H1 (cell line): ENCODE results near the gene NECTIN2. TPM values are rescaled to one million over a fixed set of nuclear protein-coding genes. Genes with fewer than 3 reads are reported as not detected.

Experiments
- CTCF ChIA-PET: fragments of 300-600 bp; sonication (Branson Sonifier 250); formaldehyde crosslinking; loops from one replicate; lab custom pipeline; 2021; ENCODE audit not compliant: partially characterized antibody; lab: Charles Lee
- POLR2A ChIA-PET: fragments of 300-600 bp; sonication (Branson Sonifier 250); formaldehyde crosslinking; loops from one replicate; lab custom pipeline; 2021; ENCODE audit warnings: inconsistent platforms; ENCODE audit not compliant: partially characterized antibody; lab: Charles Lee
- DNase-seq, 2 experiments: peaks; one replicate each; pipeline versions ENCODE4 v3.0.0 to v3.0.0-alpha.2; 2010 to 2022; ENCODE audit warnings: low spot score in 2 of 2, low read depth in 1 of 2, mixed read lengths in 1 of 2
- FAIRE-seq: peaks from 2 replicates; lab custom pipeline; 2011; peaks lifted over from hg19 to GRCh38; lab: Jason Lieb, UNC
- H2AFZ ChIP-seq: 2 replicates; pipeline ENCODE4 v1.8.1; 2012; ENCODE audit warnings: low read length, inconsistent platforms
- H2AK5ac ChIP-seq: 2 replicates; pipeline ENCODE4 v1.6.1; 2013; ENCODE audit warnings: low read depth, low read length
- H2BK120ac ChIP-seq: replicated peaks from 2 replicates; pipeline ENCODE3; 2013; ENCODE audit warnings: low read depth, low read length, inconsistent platforms
- H2BK12ac ChIP-seq: 2 replicates; pipeline ENCODE4 v1.6.1; 2013; ENCODE audit warnings: low read depth, low read length
- H2BK15ac ChIP-seq: 2 replicates; pipeline ENCODE4 v1.6.1; 2013; ENCODE audit warnings: low read length
- H2BK20ac ChIP-seq: 2 replicates; pipeline ENCODE4 v1.6.1; 2013; ENCODE audit warnings: low read length
- H2BK5ac ChIP-seq: 2 replicates; pipeline ENCODE4 v1.6.1; 2013; ENCODE audit warnings: low read depth, low read length
- H3K14ac ChIP-seq: 2 replicates; pipeline ENCODE4 v1.6.1; 2013; ENCODE audit warnings: inconsistent platforms; ENCODE audit not compliant: insufficient read length
- H3K18ac ChIP-seq: 2 replicates; pipeline ENCODE4 v1.6.1; 2013; ENCODE audit warnings: low read length; ENCODE audit errors: extremely low read depth
- H3K23ac ChIP-seq: 2 replicates; pipeline ENCODE4 v1.6.1; 2013; ENCODE audit warnings: inconsistent platforms; ENCODE audit not compliant: insufficient read length
- H3K23me2 ChIP-seq: 2 replicates; pipeline ENCODE4 v1.6.1; 2013; ENCODE audit warnings: low read depth, low read length
- H3K27ac ChIP-seq: 2 replicates; pipeline ENCODE4 v1.6.1; 2011; ENCODE audit warnings: low read depth, low read length, inconsistent platforms
- H3K27me3 ChIP-seq, 4 experiments: replicated peaks in 1 of 4; 1 replicate in 1 of 4; 2 replicates in 3 of 4; pipeline versions ENCODE4 v1.6.1 to v1.8.1; 2011 to 2013; ENCODE audit warnings: low read length in 3 of 4, mild to moderate bottlenecking in 3 of 4, inconsistent platforms in 2 of 4, mixed read lengths in 2 of 4, moderate library complexity in 1 of 4; ENCODE audit not compliant: control insufficient read depth in 3 of 4, insufficient read depth in 3 of 4; ENCODE audit errors: extremely low read depth in 1 of 4
- H3K36me3 ChIP-seq, 4 experiments: 2 replicates each; pipeline versions ENCODE4 v1.6.1 to v1.8.1; 2011 to 2013; ENCODE audit warnings: mild to moderate bottlenecking in 4 of 4, low read length in 3 of 4, moderate library complexity in 2 of 4, control low read depth in 1 of 4, inconsistent platforms in 1 of 4; ENCODE audit not compliant: insufficient read depth in 4 of 4, control insufficient read depth in 2 of 4
- H3K4ac ChIP-seq: replicated peaks from 2 replicates; pipeline ENCODE3; 2013; ENCODE audit warnings: low read length, low read depth, mixed read lengths, inconsistent platforms; ENCODE audit not compliant: insufficient read length
- H3K4me1 ChIP-seq, 4 experiments: replicated peaks in 1 of 4; 1 replicate in 1 of 4; 2 replicates in 3 of 4; pipeline versions ENCODE4 v1.6.1 to v1.8.1; 2011 to 2013; ENCODE audit warnings: low read length in 3 of 4, inconsistent platforms in 2 of 4, mixed read lengths in 1 of 4; ENCODE audit not compliant: insufficient read depth in 4 of 4, control insufficient read depth in 3 of 4
- H3K4me2 ChIP-seq, 2 experiments: 2 replicates each; pipeline versions ENCODE4 v1.6.1 to v1.8.1; 2011 to 2013; ENCODE audit warnings: low read depth in 2 of 2, low read length in 2 of 2, control low read depth in 1 of 2, inconsistent platforms in 1 of 2, mild to moderate bottlenecking in 1 of 2; ENCODE audit not compliant: insufficient read depth in 1 of 2
- H3K4me3 ChIP-seq, 4 experiments: fragments of 200-600, 300-600 bp in 1 of 4; sonication (generic), shearing (Covaris generic), sonication (Bioruptor Twin) in 1 of 4; 2 replicates each; pipeline versions ENCODE4 v1.5.1 to v1.8.1; 2011 to 2016; ENCODE audit warnings: low read length in 4 of 4, low read depth in 3 of 4, control low read depth in 2 of 4, inconsistent platforms in 2 of 4, mild to moderate bottlenecking in 2 of 4, mixed read lengths in 1 of 4, moderate library complexity in 1 of 4; ENCODE audit not compliant: insufficient read depth in 2 of 4; ENCODE audit errors: extremely low read depth in 1 of 4
- H3K56ac ChIP-seq: replicated peaks from 2 replicates; pipeline ENCODE3; 2013; ENCODE audit warnings: low read depth, mild to moderate bottlenecking, mixed read lengths, low read length, inconsistent platforms; ENCODE audit not compliant: insufficient read length
- H3K79me1 ChIP-seq: 2 replicates; pipeline ENCODE4 v1.6.1; 2013; ENCODE audit warnings: low read depth, low read length, control low read depth
- H3K79me2 ChIP-seq, 2 experiments: 2 replicates each; pipeline versions ENCODE4 v1.6.1 to v1.8.1; 2012 to 2013; ENCODE audit warnings: low read length in 2 of 2, mild to moderate bottlenecking in 2 of 2, inconsistent platforms in 1 of 2; ENCODE audit not compliant: insufficient read depth in 2 of 2, control insufficient read depth in 1 of 2
- H3K9ac ChIP-seq, 4 experiments: replicated peaks in 1 of 4; 1 replicate in 1 of 4; 2 replicates in 3 of 4; pipeline versions ENCODE4 v1.6.1 to v1.8.1; 2011 to 2013; ENCODE audit warnings: low read depth in 3 of 4, low read length in 3 of 4, control low read depth in 2 of 4, mild to moderate bottlenecking in 2 of 4, moderate library complexity in 2 of 4, inconsistent platforms in 1 of 4; ENCODE audit errors: extremely low read depth in 1 of 4
- H3K9me3 ChIP-seq, 2 experiments: 2 replicates each; pipeline versions ENCODE4 v1.6.1 to v1.8.1; 2012 to 2013; ENCODE audit warnings: mild to moderate bottlenecking in 2 of 2, moderate library complexity in 2 of 2, control low read depth in 1 of 2, inconsistent platforms in 1 of 2, low read depth in 1 of 2, low read length in 1 of 2, mixed read lengths in 1 of 2; ENCODE audit not compliant: insufficient read depth in 2 of 2
- H4K20me1 ChIP-seq, 2 experiments: replicated peaks in 1 of 2; 2 replicates each; pipeline versions ENCODE3 to v1.8.1; 2011 to 2013; ENCODE audit warnings: inconsistent platforms in 2 of 2, low read length in 2 of 2, mild to moderate bottlenecking in 1 of 2; ENCODE audit not compliant: insufficient read depth in 2 of 2, control insufficient read depth in 1 of 2
- H4K5ac ChIP-seq: 2 replicates; pipeline ENCODE4 v1.6.1; 2013; ENCODE audit warnings: low read length, low read depth, mixed read lengths, inconsistent platforms; ENCODE audit not compliant: insufficient read length
- H4K8ac ChIP-seq: 2 replicates; pipeline ENCODE4 v1.8.0; 2013; ENCODE audit warnings: mild to moderate bottlenecking, moderate library complexity, low read length, inconsistent platforms; ENCODE audit not compliant: insufficient read depth; ENCODE audit errors: extremely low read depth
- H4K91ac ChIP-seq: replicated peaks from 2 replicates; pipeline ENCODE3; 2013; ENCODE audit warnings: low read length, mixed read lengths, inconsistent platforms; ENCODE audit not compliant: insufficient read length
- BRCA1 ChIP-seq: IDR thresholded peaks from 2 replicates; pipeline ENCODE4 v1.6.1; 2012; ENCODE audit warnings: low read depth, low read length, improper control_type of control experiment
- CEBPB ChIP-seq: IDR thresholded peaks from 2 replicates; pipeline ENCODE4 v1.6.1; 2012; ENCODE audit warnings: low read depth, low read length
- CHD1 ChIP-seq: IDR thresholded peaks from 2 replicates; pipeline ENCODE4 v1.6.1; 2012; ENCODE audit warnings: low read depth, low read length, improper control_type of control experiment
- CHD2 ChIP-seq: IDR thresholded peaks from 2 replicates; pipeline ENCODE4 v1.6.1; 2012; ENCODE audit warnings: low read length, improper control_type of control experiment
- E2F6 ChIP-seq: IDR thresholded peaks from 2 replicates; pipeline ENCODE4 v1.6.1; 2012; ENCODE audit warnings: inconsistent platforms
- HDAC2 ChIP-seq, 2 experiments: fragments of 300-600 bp in 1 of 2; sonication (generic) in 1 of 2; IDR thresholded peaks; 2 replicates each; pipeline ENCODE4 v1.6.1; 2011 to 2012; ENCODE audit warnings: low read depth in 2 of 2, low read length in 2 of 2, mild to moderate bottlenecking in 2 of 2, moderate library complexity in 2 of 2, borderline replicate concordance in 1 of 2, inconsistent platforms in 1 of 2
- SIRT6 ChIP-seq: IDR thresholded peaks from one replicate; pipeline ENCODE4 v1.7.1; 2012; ENCODE audit warnings: low read length, inconsistent platforms
- SP2 ChIP-seq: IDR thresholded peaks from 2 replicates; pipeline ENCODE4 v1.6.1; 2012; ENCODE audit warnings: mild to moderate bottlenecking, low read length, inconsistent platforms
- TAF7 ChIP-seq: optimal IDR thresholded peaks from 2 replicates; pipeline ENCODE3; 2011; ENCODE audit warnings: low read depth, mild to moderate bottlenecking, inconsistent platforms, low read length, moderate library complexity, borderline replicate concordance
- WGBS, 2 experiments: shearing (Covaris generic) in 1 of 2; methylation state at CpG; one replicate each; pipeline versions ENCODE4 v1.1.6 to v1.1.7; 2013 to 2015; ENCODE audit warnings: low lambda C conversion rate in 2 of 2, mixed read lengths in 2 of 2, inconsistent platforms in 1 of 2, low coverage in 1 of 2, missing lambda C conversion rate in 1 of 2; ENCODE audit not compliant: insufficient replicate concordance in 2 of 2, insufficient coverage in 1 of 2, insufficient read length in 1 of 2; ENCODE audit errors: extremely low coverage in 1 of 2, missing lambda C conversion rate in 1 of 2; 5-methylcytosine and 5-hydroxymethylcytosine counted together
- polyA plus RNA-seq, 7 experiments: library from polyadenylated mRNA; depleted of rRNA in 3 of 7; stranded (reverse) in 5 of 7; unstranded in 2 of 7; fragments of >200 nt in 5 of 7; fragments of 200-250 nt in 2 of 7; gene quantifications; 1 replicate in 5 of 7; 2 replicates in 1 of 7; 4 replicates in 1 of 7; pipeline versions ENCODE4 v1.2.1 to v1.2.3, GENCODE V29; 2011 to 2013; ENCODE audit warnings: missing spikeins in 2 of 7, mixed read lengths in 2 of 7
- total RNA-seq: library from RNA; stranded (reverse); fragmentation: NEBNext Ultra II Directional; extraction: Animal tissue kit (Norgen Biotek cat#: 25700); gene quantifications from 2 replicates; pipeline ENCODE4 v1.2.1, GENCODE V29; 2021

NECTIN2 gene
- total and polyA plus RNA-seq, 2 of the 8 experiments (the other 6 are each of a cell fraction or from before 2014, with no cell fraction given) = 184 to 237 TPM

- Histone ChIP-seq H4K8ac (no peak overlapping the region), H4K91ac (no peak overlapping the region), H3K18ac (no peak overlapping the region), H3K27ac (no peak overlapping the region), H3K9me3 (no peaks in the 10 kb centered on the region), H3K4ac (no peak overlapping the region), H4K20me1 (peaks cover 14 to 31% of the 10 kb centered on the region in 2 experiments), H3K27me3 (no peaks in the 10 kb centered on the region), H3K4me2 (no peak overlapping the region), H4K5ac (no peak overlapping the region), H2AK5ac (no peak overlapping the region), H3K9ac (no peak overlapping the region), H2BK5ac (no peak overlapping the region), H3K14ac (no peak overlapping the region), H3K79me2 (peaks cover 7 to 42% of the 10 kb centered on the region in 2 experiments), H3K79me1 (peaks cover 25% of the 10 kb centered on the region), H3K4me3 (no peak overlapping the region), H2BK20ac (no peak overlapping the region), H3K23me2 (peaks cover 17% of the 10 kb centered on the region), H2AFZ (no peak overlapping the region), H3K4me1 (peaks cover 5 to 8% (median 7%) of the 10 kb centered on the region in 4 experiments), H3K23ac (no peak overlapping the region), H2BK120ac (no peak overlapping the region), H2BK12ac (no peak overlapping the region), H3K56ac (no peak overlapping the region), H3K36me3 (peaks cover 36 to 55% (median 42%) of the 10 kb centered on the region in 4 experiments), H2BK15ac (no peak overlapping the region)
- CTCF ChIA-PET = interaction anchor here (1.3 to 2.1 kb wide), 2 partner anchors 8 to 10 kb away, joined by 4 to 17 read pairs; no protein-coding TSS in a partner anchor
- WGBS, 2 experiments = 98% methylated on average over 6 of the region's 6 CpGs; no CpG with 5 or more reads in 1 of the 2 experiments
- FAIRE-seq (no peak), DNase-seq (no peak)
- POLR2A ChIA-PET = interaction anchor here (1.2 to 9.8 kb wide), 7 partner anchors 12 to 87 kb away, joined by 3 to 247 read pairs (median 6); partner anchors contain the start of genes APOE and NECTIN2
- TF ChIP-seq TAF7 = no peak
- TF ChIP-seq BRCA1 = no peak
- no peak for TF ChIP-seq CEBPB
- TF ChIP-seq SP2 = no peak
- no peak for TF ChIP-seq CHD1
- no peak for TF ChIP-seq SIRT6
- no peak for TF ChIP-seq E2F6
- TF ChIP-seq HDAC2 (IDR thresholded peaks at IDR 0.05; ENCODE audit: borderline replicate concordance in 1 of 2, low read depth in 2 of 2, low read length in 2 of 2) = no peak
- TF ChIP-seq CHD2 = no peak
These were observed 47.9 kb downstream of the NECTIN2 start for GRCh38 chr19:44894052-44894400.
